ENCODE measurements around the gene SV2B.

SV2B gene

GRCh38 chr15:91258415-91258759 lies 158.3 kb downstream of the SV2B start:
- CTCF ChIA-PET: interaction anchor here (0.6 to 8.6 kb wide), 7 partner anchors 12 to 364 kb away, joined by 3 to 95 read pairs (median 4); no protein-coding TSS in a partner anchor

GRCh38 chr15:91259077-91259476 lies 159.0 kb downstream of the SV2B start:
- Histone ChIP-seq H3K4me3 (ENCODE audit: low read depth, low read length) (no peak overlapping the region), H3K27ac (ENCODE audit: extremely low read depth, low read depth, low read length) (no peak overlapping the region), H3K4me1 (ENCODE audit: control insufficient read depth, insufficient read depth, low read length) (no peaks in the 10 kb centered on the region), H3K36me3 (ENCODE audit: control insufficient read depth in 2 of 2, insufficient read depth in 1 of 2, low read length in 2 of 2) (no peaks in the 10 kb centered on the region), H3K9me3 (ENCODE audit: control insufficient read depth, insufficient read depth, low read depth, low read length) (no peaks in the 10 kb centered on the region)
- no peak for TF ChIP-seq ZNF600 (tag by site-specific recombination; IDR thresholded peaks at IDR 0.05)
- TF ChIP-seq PRDM1 (tag by site-specific recombination; IDR thresholded peaks at IDR 0.05): no peak
- TF ChIP-seq ZBTB1 (tag by site-specific recombination; IDR thresholded peaks at IDR 0.05): no peak
- CTCF ChIA-PET: interaction anchor here (1.3 to 8.6 kb wide), 4 partner anchors 11 to 34 kb away, joined by 4 to 95 read pairs (median 16); no protein-coding TSS in a partner anchor
- POLR2A ChIA-PET: no interaction called here

More at GRCh38 chr15:91258415-91258759, 158.3 kb downstream of the SV2B start:
- POLR2A ChIA-PET: interaction anchor here (0.7 kb wide), 1 partner anchor 51 kb away, joined by 5 read pairs; no protein-coding TSS in a partner anchor
- Histone ChIP-seq H3K4me1 (ENCODE audit: control insufficient read depth, insufficient read depth, low read length) (no peaks in the 10 kb centered on the region), H3K36me3 (ENCODE audit: control insufficient read depth in 2 of 2, insufficient read depth in 1 of 2, low read length in 2 of 2) (no peaks in the 10 kb centered on the region), H3K9me3 (ENCODE audit: control insufficient read depth, insufficient read depth, low read depth, low read length) (no peaks in the 10 kb centered on the region), H3K4me3 (ENCODE audit: low read depth, low read length) (no peak overlapping the region), H3K27ac (ENCODE audit: extremely low read depth, low read depth, low read length) (no peak overlapping the region)
- TF ChIP-seq GLI2 (tag by site-specific recombination; IDR thresholded peaks at IDR 0.05; ENCODE audit: borderline replicate concordance, low read depth): no peak
- TF ChIP-seq ZNF132 (tag by site-specific recombination; IDR thresholded peaks at IDR 0.05; ENCODE audit: borderline replicate concordance): no peak
- no peak for TF ChIP-seq ZNF658 (tag by site-specific recombination; IDR thresholded peaks at IDR 0.05)
- TF ChIP-seq HOXC10 (CRISPR knock-in tag; IDR thresholded peaks at IDR 0.05): no peak

GRCh38 chr15:91261345-91261744 lies 161.3 kb downstream of the SV2B start:
- CTCF ChIA-PET: interaction anchor here (0.6 to 8.6 kb wide), 7 partner anchors 9 to 821 kb away, joined by 3 to 95 read pairs (median 5); no protein-coding TSS in a partner anchor

More at GRCh38 chr15:91261345-91261744, 161.3 kb downstream of the SV2B start:
- TF ChIP-seq ZNF664 (tag by site-specific recombination; IDR thresholded peaks at IDR 0.05): no peak
- no peak for TF ChIP-seq ZNF837 (tag by site-specific recombination; IDR thresholded peaks at IDR 0.05)
- no peak for TF ChIP-seq ZNF366 (tag by site-specific recombination; conservative IDR thresholded peaks at IDR 0.05)
- TF ChIP-seq SP7 (tag by site-specific recombination; IDR thresholded peaks at IDR 0.05): no peak
- TF ChIP-seq HOXD13 (CRISPR knock-in tag; IDR thresholded peaks at IDR 0.05; ENCODE audit: borderline replicate concordance): no peak
- no peak for TF ChIP-seq ZNF169 (tag by site-specific recombination; IDR thresholded peaks at IDR 0.05)
- TF ChIP-seq ZNF2 (tag by site-specific recombination; IDR thresholded peaks at IDR 0.05): no peak
- no peak for TF ChIP-seq TRIM28 (IDR thresholded peaks at IDR 0.05; ENCODE audit: borderline replicate concordance, low read length)
- no peak for TF ChIP-seq ZNF777 (tag by site-specific recombination; IDR thresholded peaks at IDR 0.05; ENCODE audit: borderline replicate concordance)
- no peak for TF ChIP-seq KLF17 (tag by site-specific recombination; IDR thresholded peaks at IDR 0.05)
- TF ChIP-seq ZNF157 (tag by site-specific recombination; IDR thresholded peaks at IDR 0.05): no peak
- TF ChIP-seq SALL2 (tag by site-specific recombination; IDR thresholded peaks at IDR 0.05; ENCODE audit: borderline replicate concordance): no peak
- TF ChIP-seq ZNF776 (tag by site-specific recombination; IDR thresholded peaks at IDR 0.05; ENCODE audit: borderline replicate concordance): no peak
- TF ChIP-seq ZNF239 (tag by site-specific recombination; IDR thresholded peaks at IDR 0.05): no peak
- no peak for TF ChIP-seq ZNF785 (tag by site-specific recombination; IDR thresholded peaks at IDR 0.05)
- TF ChIP-seq ZNF146 (tag by site-specific recombination; IDR thresholded peaks at IDR 0.05): no peak
- TF ChIP-seq ZBTB49 (tag by site-specific recombination; IDR thresholded peaks at IDR 0.05; ENCODE audit: low read depth): no peak
- TF ChIP-seq ZNF24 (tag by site-specific recombination; IDR thresholded peaks at IDR 0.05): no peak
- no peak for TF ChIP-seq ZNF645 (tag by site-specific recombination; IDR thresholded peaks at IDR 0.05)
- POLR2A ChIA-PET: no interaction called here
- no peak overlapping the region for H3K4me3 ChIP-seq (ENCODE audit: low read depth, low read length)
- H3K36me3 ChIP-seq (ENCODE audit: control insufficient read depth in 2 of 2, insufficient read depth in 1 of 2, low read length in 2 of 2): no peaks in the 10 kb centered on the region
- H3K27ac ChIP-seq (ENCODE audit: extremely low read depth, low read depth, low read length): no peak overlapping the region
- H3K9me3 ChIP-seq (ENCODE audit: control insufficient read depth, insufficient read depth, low read depth, low read length): no peaks in the 10 kb centered on the region
- H3K4me1 ChIP-seq (ENCODE audit: control insufficient read depth, insufficient read depth, low read length): no peaks in the 10 kb centered on the region
